GM04504 (cell line): ENCODE results near the gene SLC8A3.

ENCODE experiments used
- DNase-seq: peaks from one replicate; pipeline ENCODE4 v3.0.0-alpha.2; 2012; ENCODE audit warnings: low read depth

Gene SLC8A3

DNA sequence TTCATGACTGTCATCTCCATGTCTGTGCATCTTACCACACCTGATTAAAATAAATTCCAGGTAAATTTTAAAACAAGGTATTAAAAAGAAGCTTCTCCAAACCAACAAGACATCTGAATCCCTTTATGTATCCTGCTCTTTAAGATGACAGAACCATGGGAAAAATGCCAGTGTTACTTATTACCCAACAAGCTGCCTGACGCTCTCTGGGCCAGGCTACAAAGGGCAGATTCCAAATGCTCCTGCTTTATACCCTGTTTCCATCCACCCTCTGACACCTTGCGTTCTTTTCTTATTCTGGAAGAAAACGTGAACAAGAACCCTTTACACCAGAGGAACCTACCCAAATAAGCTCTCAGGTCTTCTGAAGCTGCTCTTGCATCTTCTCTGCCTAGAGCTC lies 70.7 kb downstream of the SLC8A3 start:
- no peak for DNase-seq

DNA sequence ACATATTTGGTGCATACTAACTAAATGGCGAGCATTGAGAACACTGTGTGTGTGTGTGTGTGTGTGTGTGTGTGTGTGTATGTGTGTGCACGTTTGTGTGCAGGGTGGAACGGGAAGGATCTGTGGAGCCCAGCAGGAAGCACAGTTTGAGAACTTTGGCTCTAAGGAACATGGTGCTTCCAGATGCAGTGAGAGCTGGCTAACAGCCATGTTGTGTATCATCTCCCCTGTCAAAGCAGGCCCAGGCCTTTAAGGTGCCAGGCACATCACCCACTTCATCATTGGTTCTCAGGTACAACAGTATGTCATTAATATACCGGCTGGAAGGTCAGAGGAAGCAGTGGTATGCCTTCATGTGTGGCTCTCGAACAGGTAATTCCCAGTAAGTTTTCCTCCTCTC lies 72.5 kb downstream of the SLC8A3 start:
- DNase-seq = no peak

DNA sequence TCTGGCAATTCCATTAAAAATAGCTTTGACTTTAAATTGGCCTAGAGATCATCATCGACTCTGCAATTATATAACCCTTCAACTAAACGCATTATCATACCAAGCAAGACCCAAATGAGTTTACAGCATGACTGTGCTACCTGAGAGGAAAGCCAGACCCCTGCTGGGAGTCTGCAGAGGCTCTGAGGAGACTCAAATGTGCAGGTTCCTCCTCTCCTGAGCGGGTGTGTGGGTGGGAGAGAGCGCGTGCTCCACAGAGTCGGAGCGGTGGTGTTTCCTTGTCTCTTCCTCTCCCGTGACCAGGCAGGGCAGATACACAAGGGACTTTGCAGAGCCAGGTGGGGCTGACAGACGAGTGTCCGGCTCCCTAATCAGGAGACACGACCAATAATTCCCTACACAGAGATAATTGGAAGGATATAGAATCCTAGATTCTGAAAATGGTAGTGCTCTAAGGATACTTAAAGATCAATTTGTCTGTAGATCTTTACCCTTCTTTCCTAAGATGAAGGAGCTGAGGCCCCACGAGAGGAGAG lies 74.1 kb downstream of the SLC8A3 start:
- no peak for DNase-seq

DNA sequence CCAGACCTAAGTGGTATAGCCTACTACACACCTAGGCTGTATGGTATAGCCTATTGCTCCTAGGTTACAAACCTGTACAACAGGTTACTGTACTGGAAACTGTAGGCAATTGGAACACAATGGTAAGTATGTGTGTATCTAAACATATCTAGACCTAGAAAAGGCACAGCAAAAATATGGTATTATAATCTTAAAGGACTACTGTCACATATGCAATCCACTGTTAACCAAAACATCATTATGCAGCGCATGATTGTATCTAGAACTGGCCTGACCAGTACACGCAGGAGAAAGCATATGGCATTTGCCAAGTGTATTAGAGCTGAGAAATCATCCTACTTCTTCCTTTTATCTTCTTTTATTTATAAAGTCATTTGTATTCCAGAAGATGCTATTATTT lies 75.5 kb downstream of the SLC8A3 start:
- DNase-seq = no peak

DNA sequence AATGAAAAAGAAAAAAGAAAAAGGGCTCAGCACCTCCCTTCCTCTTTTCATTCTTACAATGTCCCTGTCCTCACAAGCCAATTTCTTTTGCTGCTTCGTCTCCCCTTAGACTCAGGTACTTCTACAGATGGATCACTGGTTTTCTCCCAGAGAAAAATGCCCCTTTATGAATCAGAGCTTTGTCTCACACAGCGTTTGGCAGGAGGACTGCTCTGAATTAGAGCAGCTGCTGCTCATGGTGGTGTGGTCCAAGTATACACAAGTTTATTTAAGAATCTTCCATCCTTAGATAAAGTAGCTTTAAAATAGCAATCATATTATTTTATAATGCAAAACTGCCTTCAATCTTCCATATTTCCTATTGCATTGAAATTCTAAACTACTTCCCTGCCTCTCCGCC lies 80.3 kb downstream of the SLC8A3 start:
- DNase-seq = no peak

DNA sequence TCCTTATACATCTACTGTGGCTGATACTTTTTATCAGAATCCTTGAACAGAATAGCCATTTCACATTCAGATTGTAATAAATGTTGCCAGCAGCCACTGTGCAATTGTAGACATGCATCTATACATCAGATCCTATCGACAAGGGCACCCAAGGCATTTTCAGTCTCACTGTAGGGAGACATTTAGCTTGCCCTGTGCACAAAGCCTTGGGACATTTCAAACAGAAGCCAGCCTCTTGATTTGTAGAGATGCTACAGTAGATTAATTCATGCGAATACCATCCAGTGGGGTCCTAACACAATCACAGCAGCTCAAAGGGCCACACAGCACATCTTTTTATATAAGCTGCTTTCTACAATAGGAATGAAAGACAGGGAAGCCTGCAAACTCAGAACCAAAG lies 81.4 kb downstream of the SLC8A3 start:
- no peak for DNase-seq

DNA sequence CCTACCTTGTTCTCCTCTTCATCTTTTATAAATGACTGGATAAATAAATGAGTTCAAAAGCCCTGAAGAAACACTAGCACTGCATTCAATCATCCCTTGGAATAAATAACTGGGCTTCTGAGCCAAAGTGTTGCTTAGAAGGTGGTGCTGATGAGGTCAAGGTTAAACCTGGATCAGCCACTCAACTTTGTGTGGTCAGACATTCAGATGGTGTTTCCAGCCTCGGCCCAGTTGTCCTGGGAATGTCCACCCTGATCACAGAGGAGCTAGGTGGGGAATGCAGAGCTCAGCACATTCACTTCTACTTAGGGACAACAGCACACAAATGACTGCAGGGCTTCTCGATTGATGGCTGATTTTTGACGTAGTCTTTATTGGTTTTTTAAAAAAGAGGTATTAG lies 88.7 kb downstream of the SLC8A3 start:
- DNase-seq = no peak

DNA sequence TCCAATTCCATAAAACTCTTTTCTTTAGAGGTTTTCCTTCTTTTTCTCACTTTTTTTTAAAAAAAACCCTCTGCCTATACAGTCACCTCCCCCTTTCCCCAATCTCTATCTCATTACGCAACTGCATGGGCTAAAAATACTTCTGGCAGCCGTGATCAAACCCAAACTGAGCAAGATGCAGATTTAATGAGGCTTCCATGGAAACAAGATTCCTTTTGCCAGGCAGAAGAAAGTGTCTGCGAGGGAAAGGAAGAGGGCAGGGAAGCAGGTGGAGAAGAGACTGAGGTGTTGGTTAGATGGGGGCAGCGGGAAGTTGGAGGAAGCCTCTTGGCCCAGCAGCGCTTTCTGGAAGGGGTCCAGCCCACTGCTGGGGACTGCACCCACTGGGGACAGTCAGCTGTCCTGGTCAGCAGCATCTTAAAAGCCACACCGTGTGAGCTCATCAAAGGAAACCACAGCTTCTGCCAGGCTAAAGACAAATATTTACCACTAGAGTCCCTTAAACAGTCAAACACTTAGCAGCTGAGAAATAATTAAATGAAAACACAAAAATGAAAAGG lies 90.4 kb downstream of the SLC8A3 start:
- DNase-seq = no peak

DNA sequence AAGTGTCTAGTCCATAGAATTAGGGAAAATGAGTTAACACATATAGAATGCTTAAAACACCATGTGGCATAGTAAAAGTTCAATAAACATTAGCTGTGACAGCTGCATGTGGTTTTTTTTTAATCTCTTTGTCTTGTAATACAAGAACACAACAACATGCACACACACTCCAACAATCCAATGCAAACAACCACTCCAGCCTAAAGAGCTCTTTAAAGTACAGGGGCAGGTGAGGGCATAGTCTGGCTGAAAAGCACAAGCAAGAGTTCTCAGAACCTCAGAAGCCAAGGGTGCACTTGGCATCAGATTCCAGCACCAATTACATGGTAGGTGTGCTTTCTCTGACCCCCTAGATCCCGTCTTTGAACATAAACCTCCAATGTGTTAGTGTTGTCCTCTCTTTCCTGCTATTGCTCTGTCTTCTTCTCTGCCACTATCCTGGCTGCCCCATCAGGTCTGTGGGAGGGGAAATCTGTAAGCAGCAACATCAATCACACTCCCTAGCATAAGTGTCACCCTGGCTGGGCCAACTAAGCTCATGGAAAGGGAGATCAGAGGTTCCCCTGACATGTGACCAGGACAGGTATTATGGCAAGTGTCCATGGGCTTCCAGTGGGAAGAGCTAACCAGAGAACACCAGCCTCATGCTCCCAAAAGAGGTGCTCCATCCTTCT lies 91.0 kb downstream of the SLC8A3 start:
- DNase-seq = no peak

DNA sequence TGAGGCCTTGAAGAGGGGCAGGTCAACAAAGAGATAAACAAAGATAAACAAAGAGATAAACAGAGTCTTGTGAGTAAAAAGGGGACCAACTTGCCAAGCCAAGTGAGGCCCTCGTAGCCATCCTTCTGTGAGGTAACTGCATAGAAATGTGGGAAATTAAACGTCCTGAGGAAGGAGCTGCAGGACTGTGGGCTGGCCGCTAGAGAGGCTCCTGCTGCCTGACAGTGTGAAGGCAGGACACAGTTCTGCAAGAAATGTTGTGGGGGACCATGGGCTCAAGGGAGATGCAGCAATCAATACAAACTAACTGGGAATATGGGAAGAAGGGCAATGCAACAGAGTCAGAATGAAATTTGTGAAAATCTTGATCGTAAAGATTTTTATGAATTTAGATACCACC lies 91.9 kb downstream of the SLC8A3 start:
- DNase-seq = no peak

DNA sequence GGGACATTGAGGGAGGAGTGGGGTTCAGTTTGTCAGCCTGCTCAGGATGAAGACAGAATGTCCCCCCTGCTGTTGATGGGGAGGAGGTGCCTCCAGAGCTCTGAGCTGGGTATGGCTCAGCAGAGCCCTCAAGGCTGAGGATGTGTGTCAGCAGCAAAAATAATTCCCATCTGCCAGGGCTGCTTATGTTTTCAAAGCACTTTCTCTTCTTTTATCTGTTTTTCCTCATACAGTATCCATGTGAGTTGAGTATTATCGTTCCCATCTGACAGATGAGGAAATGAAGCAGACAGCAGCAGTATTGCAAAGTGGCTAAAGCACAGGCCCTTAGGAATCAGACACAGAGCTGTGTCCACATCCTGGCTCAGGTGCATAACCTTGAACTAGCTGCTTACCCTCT lies 94.1 kb downstream of the SLC8A3 start:
- DNase-seq = no peak

DNA sequence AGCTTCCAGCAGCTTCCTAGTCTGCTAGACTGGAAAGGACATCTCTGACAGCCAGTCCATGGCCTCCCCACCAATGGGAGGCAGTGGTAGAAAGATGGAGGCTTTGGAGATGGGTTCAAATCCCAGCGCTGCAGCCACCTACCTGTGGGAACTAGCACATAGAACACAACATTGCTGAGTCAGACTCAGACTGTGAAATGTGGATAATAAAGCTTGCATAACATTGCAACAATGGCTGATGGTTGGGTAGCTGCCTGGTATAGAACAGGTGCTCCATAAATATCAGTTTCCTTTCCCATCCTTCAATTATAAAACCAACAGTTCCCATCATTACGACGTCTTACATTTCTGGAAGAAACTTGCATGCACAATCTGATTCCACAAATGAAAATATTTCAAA lies 94.6 kb downstream of the SLC8A3 start:
- DNase-seq = no peak

DNA sequence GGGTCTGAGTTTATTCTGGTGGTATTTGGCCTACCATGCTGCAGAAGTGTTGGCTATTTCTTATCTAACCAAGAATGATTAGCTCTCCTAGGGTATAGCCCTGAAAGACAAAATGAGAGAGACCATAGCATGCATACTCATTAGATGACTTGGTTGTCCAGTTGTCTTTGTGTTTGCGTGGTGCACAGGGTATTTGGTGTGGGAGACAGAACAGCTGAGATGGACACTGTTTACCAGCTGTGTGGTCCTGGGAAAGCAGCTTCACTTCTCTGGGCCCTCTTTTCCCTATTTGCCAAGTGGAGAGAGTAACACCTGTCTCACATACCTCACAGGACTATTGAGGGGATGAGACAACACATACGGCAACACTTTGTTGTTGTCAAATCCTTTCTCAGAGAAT lies 95.6 kb downstream of the SLC8A3 start:
- DNase-seq = no peak

DNA sequence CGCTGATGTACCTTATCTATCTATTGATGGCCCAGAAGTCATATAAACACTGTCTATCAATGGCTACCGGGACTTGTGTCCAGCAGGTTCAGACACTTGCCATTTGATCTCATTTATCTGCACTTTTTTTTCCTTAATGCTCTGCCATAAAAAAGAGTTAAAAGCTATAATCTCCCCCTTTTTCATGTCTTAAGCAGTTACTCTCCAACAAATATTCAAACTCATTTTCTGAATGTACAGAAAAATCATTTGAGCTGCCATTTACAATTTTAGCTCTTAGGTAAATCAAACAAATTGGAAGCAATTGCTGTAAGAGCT lies 101.4 kb downstream of the SLC8A3 start:
- no peak for DNase-seq

DNA sequence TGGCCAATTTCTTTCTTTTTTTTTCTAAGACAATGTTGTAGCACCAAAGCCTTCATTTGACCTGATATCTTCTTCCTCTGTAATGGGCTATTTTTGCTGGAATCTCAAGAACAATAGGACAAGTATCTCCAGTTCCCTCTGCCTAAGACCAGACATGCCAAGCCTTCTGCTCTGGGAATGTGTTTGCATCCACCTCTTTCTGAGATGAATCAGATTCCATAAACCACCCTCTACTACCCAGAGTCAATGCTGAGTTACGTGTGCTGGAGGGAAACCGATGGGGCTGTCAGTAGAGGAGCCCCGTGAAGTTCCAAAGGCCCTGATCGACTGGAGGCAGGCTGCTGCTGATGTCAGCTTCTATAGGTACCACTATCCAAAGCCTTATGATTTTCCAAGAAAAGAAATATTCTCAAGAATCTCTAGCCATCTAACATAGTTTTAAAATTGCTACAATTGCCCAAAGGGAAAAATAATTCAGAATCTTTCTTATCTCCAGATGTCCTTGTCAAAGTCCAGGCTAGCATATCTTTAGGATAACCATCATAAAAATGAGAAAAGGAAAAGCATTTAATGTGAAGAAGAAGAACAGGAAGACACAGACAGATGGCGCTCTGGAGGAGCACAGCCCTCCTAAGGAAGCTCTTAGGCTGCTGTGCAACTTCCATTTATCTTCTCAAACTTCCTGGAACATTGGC lies 101.9 kb downstream of the SLC8A3 start:
- no peak for DNase-seq

DNA sequence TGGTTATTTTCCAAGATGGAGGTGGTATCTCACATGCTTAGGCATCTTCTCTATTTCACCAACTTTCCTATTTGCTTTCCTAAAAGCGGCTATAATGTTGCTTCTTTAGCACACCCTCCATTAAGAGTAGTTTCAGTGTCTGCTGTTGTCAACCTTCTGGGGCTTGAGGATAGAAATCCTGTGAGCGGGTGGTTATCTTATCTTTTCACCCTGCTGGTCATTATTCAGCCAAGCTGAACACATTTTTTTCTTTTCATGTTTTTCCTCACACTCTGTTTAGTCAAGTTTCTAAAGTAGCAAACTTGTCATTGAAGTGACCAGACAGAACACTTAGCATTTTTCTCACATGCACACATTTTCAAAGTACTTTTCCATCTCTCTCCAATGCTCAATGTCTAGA lies 104.5 kb downstream of the SLC8A3 start:
- no peak for DNase-seq

DNA sequence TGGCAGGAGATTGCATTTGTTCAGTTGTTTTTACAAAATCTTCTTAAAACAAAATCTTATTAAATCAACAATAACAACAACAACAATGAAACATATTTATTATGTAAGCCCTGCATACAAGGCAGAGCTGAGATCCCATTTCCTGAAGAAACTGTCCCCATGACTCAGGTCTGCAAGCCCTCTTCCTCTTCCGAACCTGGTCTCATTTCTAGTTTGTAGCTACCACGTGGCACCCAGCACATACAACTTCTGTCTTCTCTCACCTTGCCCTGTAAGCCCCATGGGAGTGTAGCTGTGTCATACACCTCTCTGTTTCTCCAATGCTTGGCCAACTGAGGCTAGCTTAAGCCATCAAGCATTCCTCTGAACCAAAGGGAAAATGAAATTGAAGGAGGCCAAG lies 106.4 kb downstream of the SLC8A3 start:
- DNase-seq = no peak

DNA sequence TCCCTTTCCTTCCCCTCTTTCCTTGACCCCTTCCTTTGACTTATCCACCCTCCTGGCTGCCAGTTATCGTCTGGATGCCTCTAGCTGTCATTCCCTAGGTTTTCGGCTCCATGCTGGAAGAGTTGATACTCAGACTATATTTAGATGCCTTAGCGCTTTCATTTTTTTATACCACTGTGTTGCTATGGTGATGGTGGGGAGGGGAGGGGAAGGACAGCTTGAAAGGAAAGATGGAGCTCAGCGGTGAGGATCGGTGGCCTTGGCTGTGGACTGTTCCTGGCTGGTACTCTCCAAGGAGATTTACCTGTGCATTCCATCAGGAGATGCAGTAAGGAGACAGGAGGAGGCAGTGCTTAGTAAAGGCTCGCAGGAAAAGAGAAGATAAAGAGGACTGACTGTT lies 108.7 kb downstream of the SLC8A3 start:
- DNase-seq = no peak

DNA sequence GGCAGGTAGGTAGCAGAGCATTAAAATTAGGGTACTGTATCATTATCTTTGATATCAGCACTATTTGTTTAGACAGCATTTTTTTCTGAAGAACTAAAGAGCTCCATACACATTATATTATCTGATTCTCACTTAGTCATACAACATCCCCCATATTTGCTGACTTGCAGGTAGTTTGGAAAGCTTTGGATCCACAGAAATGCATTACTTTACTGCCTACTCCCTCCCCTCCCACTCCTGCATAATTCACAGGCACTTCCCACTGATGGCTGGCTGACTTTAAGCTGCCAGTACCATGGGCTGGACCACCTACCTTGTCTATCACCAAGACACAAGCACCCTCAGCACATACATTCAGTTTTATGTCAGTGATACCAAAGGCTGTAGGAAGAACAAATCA lies 110.4 kb downstream of the SLC8A3 start:
- DNase-seq = no peak

DNA sequence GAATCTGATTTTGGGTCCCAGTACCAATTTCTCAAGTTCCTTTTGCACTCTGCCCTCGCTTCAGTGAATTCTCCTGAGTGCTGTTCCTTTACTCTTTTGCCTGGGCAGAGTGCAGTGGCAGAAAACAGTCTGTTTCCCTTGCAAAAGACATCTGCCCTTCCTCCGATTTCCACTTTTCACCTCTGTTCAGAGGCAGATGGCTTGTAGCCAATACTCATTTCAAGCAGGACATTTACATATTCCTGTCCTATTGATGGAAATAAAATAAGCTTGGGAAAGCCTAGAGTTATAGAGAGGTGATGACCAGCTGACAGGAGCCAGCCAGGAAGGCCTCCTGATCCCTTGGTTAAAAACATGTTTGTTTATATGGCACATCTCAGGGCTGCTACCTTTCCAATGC lies 111.0 kb downstream of the SLC8A3 start:
- no peak for DNase-seq

DNA sequence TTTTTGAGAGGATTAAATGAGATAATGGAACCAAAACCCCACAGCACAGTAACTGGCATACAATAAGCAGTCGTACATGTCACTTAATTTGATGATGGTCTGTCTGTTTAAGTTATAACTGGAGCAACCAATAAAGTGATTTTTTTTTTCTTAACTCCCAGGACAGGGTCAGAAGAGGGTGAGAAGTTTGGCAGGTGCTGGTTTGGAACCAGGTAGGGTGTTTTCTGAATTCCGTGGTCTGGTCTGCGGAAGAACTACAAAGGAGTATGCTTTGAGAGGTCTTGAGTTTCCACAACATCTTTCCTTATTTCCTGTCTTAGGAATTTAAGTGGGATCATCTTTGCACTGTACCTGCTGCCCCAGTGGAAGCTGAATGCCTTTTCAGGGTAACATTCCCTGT lies 111.7 kb downstream of the SLC8A3 start:
- no peak for DNase-seq

DNA sequence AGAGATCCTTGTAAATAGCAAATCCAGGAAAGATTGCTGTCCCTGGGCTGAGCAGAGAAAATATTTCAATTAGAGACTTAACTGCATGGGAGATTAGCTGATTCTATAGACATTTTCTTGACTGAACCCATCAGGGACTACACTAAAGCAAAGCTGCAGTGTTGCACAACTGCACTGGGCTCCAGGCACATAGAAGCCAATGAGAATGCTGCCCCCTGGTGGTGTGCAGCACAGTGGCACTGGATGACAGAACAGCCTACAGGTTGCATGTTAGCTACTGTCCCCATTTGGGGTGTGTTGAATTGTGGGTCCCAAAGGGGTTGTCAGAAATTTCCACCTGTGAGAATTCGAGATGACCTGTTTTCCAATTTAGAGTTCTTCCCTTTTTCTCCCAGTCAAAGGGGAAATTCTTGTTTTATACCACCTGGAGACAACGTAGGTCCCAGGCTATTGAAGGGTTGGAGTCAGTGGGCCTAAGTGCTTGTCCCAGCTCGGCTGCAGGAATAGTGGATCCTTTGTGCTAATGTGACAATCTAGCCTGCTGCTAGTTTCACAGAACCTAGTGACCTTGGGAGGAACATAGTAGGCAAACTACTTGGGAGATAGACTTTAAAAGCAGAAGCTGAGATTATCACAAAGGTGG lies 114.7 kb downstream of the SLC8A3 start:
- no peak for DNase-seq

DNA sequence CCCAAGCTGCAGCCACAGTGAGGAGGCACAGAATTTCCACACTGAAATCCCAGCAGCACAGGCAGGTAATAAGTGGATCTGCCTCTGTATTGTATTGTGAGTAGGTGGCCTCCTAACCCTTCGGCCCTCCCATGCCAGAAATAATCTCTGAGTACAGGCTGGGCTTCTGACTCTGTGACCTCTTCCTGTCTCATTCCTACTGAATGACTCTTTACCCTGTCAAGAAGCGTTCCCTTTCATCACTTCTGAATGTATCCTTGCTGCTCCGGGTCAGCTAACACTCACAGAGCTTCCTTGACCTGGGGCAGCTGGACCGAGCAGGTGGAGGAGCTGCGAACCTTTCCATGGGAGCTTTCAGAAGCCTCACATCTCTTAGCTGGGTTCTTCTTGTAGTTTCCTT lies 119.6 kb downstream of the SLC8A3 start:
- no peak for DNase-seq
